HT1080 (cell line): ENCODE data around the gene JAML. TPM values are rescaled to one million over a fixed set of nuclear protein-coding genes. Genes with fewer than 3 reads are reported as not detected.

Experiments used
- DNase-seq: peaks from one replicate; pipeline ENCODE4 v3.0.0-alpha.2; 2015; ENCODE audit warnings: low read depth
- total RNA-seq: library from RNA; depleted of rRNA; stranded (reverse); fragments of >200 nt; shearing (Covaris generic); gene quantifications from 2 replicates; pipeline ENCODE4 v1.2.3, GENCODE V29; 2014

The JAML gene
- total RNA-seq, 1 experiment from 2014 or later = not detected

DNA sequence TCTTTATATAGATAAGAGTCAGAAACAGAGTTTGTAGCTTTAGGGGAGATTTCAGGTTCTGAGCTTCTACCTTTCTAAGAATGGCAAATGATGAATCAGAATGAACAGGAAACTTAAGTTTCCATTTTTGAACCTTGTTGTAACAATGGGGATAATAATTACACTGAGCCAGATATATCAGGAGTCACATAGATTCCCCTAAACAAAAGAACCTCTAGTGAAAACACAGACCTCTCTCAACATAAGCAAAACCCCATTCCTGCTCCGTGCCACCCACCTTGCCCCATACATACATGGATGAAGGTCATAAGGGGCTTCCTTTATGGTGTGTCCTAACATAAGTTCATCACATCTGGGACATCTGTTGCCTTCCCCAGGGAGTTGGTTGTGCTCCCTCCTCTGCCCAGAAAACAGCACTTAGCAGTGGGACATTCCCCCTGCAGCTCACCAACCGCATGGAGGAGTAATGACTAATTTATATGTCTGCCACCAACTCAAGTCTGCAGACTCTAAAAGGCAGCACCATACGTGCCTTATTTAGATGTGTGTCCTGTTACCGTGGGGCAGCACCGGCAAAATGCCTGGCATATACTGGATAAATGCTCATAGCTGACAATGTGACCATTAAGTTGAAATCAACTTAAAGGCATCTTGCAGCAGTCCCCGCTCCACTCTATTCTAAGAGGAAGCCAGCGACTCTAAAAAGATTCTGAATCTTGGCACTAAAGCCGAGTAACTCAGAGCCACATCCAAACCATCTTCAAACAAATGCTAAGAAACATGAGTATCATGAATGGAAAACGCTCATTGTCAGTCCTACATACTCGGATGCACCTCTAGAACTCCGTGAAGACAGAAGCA lies 8.0 kb downstream of the JAML start:
- DNase-seq = no peak

DNA sequence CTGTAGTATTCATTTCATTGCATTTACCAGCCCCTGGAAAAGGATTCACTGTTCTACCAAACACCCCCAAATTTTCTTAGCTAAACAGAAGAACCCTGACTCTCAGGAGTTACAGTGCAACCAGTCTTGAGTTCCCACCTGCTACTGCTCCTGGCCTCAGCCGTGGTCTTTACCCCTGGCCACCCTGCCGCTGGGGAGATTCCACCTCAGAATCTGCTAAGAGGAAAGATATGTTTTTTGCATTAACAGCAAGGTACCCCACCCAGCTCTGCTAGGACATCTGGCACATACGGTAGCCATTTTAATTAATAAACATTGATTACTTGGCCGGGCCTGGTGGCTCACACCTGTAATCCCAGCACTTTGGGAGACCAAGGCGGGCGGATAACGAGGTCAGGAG lies 9.0 kb downstream of the JAML start:
- DNase-seq = no peak

DNA sequence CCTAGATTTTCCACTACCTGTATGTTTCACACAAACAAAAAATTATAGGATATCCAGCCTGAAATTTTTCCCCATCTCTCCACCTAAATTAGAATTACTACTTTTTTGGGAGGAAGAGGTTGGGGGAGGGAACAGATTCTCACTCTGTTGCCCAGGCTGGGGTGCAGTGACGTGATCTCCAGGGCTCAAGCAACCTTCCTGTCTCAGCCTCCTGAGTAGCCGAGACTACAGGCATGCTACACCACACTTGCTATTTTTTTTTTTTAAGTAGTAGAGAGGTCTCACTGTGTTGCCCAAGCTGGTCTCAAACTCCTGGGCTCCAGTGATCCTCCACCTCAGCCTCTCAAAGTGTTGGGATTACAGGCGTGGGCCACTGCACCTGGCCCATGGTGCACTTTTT lies 9.5 kb downstream of the JAML start:
- DNase-seq = no peak

DNA sequence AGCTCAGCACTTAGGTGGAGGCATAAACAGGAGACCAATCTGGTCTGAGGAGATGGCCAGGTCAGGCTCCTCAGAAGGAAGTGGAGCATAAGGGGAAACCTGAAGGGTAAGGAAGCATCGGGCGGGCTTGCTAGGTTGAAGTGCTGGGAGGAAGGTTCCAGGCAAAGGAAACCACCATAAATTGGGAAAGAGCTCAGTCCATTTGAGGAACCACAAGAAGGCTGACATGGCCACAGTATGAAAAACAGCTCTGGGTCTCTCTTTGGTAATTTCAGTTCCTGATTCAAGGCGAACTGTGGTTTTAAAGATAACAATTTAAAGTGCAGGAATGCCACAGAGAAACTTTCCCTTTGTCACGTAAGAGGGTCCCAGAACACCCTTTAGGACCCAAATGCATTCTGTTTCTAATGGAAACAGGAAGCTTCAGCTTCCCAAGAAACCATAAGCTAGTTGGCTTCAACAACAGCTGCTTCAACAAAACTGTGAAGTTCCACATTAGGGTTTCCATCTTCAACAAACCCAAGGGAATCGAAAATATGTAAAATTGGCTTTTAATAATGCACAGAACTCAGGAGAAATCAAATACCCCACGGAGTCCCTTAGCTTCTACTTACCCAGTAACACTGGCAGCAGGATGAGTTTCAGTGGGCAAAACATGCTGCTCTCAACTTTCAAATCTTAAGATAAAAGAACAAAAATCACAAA lies 10.4 kb downstream of the JAML start:
- no peak for DNase-seq

DNA sequence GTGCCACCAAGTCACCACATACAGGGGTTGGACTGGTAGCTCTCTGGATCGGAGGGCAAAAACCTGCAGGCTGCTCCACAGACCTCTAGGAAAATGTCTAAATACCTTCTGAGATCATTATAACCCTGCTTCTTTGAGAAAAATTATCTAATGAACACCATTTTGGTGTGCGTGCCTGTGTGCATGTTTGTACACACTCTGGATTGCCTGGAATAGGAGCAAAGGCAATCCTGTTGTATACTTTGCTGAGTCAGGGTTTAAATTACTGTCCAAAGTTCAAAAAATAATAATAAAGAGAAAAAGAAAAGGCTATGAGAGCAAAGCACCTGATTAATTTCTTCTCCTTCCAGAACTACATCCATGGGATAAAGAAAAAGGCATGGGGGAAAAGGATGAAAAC lies 11.0 kb downstream of the JAML start:
- no peak for DNase-seq

DNA sequence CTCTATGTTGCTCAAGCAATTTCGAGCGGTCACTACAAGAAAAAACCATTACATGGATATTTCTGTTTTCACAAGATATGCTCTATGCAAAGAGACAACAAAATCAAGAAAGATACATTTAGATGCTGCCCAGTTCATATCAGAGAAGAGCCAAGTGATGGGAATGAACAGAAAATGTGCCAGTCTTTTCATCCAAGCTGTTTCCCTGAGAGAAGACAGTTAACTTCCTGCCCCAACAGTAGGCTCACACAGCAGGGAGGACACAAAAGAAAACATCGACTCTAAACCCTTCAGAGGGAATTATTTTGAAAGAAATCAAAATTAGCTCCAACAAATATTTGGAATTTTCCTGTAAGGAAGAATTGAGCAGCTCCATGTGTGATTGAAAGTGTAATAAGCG lies 11.6 kb downstream of the JAML start:
- DNase-seq = no peak

DNA sequence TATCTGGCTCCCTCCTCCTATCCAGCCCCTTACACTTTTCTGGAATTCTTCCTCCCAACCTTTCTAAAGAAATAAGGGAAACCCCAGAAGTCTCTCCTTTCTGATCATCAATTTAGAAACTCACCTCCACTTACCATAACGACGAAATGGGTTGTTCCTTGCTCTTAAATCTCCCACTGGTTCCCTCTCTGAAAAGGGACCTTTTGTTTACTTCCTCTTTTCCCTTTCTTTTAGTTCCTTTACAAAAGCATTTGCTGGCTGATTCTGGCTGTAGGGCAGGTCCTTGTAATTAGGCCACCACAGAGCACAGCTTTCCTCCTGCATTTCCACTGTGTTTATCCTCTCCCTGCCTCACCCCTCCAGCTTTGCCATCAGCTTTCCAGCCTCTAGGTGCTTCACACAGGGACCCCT lies 12.0 kb downstream of the JAML start:
- no peak for DNase-seq

DNA sequence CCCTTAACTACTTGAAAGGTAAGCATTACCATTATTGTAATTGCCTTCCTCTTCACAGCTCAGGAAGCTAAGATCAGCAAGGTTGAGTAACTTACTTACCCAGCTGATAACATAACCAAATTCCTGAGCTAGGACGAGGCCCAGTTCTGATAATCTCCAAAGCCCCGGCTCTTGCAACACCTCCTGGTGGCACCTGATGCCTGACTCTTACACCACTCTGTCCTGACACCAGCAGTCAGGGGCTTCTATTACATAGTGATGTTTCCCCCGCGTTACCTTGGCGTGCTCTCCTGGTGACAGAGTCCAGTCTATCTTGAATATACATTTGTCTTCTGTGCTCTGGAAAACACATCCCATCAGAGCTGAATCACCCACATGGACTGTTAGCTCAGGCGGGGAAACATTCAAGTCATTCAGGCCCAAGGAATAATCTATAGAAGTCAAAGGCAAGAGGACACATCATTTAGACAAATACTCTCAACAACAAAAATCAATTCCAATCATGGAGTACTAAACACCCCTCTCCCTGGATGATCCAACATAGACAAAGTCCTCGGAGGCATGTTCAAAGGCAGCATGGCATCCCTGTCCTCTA lies 12.6 kb downstream of the JAML start:
- no peak for DNase-seq

DNA sequence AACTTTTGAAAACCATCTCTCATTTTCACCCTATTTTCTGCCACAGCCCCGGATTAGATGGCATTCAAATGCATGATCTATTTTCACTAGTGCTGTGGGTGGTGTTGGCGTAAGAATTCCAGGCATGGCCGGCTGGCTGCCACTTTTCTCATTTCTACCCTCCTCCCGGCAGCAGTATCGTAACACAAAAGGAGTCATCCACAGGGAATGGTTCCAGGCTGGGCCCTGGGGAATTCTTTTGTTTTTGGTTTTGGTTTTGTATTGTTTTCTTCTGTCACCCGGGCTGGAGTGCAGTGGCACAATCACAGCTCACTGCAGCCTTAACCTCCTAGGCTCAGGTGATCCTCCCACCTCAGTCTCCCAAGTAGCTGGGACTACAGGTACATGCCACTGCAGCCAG lies 13.8 kb downstream of the JAML start:
- DNase-seq = no peak

DNA sequence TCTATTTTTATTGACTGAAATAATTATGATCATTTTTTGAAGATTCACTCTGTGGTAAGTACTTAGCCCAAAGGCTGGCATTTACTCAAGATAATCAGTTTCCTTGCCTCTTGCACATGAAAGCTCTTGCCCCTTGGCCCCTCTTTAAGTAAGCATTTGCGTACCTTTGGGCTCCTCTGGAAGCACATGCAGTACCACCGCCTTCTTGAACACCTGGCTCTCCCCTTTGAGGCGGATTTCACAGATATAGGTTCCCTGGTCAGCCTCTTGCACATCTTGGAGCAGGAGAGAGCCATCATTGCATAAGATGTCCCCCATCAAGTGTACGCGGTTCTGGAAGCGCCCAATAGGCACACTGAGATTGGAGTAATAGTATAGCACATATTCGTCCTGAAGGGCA lies 14.5 kb downstream of the JAML start:
- DNase-seq = no peak

DNA sequence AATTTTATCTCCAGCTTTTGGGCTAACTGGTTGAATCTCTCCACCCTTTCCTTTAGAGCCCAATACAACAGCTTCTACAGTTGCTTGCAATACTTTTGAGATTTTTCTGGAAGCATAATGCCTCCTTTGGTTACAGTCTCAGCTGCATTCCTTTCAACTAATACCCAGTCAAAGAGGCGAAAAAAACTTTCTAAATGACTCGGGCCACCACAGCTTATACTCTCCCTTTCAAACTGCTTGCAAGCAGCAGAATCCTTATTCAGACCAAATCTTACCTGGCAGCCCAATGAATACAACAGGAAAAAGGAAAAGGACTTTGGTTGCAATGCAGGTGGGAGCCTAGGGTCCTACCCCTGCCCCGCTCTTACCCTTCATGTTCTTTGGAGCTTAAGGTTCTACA lies 15.8 kb downstream of the JAML start:
- no peak for DNase-seq

DNA sequence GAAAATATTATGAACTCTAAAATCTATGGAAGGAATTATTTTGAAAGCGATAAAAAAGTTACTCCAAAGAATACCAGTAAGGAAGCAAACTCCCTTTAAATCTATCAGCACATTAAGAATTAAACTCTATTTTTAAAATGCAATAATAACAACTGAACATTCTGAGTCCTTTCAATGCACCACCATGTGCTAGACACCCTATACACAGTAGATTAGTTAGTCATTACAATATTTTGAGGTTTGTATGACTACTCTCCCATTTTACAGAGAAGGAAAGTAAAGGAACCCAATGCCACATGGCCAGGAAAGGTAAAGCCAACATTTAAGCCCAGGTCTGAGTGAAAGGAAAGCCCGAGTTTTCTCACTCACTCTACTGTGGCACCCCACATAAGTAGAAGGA lies 17.7 kb downstream of the JAML start:
- DNase-seq = no peak

DNA sequence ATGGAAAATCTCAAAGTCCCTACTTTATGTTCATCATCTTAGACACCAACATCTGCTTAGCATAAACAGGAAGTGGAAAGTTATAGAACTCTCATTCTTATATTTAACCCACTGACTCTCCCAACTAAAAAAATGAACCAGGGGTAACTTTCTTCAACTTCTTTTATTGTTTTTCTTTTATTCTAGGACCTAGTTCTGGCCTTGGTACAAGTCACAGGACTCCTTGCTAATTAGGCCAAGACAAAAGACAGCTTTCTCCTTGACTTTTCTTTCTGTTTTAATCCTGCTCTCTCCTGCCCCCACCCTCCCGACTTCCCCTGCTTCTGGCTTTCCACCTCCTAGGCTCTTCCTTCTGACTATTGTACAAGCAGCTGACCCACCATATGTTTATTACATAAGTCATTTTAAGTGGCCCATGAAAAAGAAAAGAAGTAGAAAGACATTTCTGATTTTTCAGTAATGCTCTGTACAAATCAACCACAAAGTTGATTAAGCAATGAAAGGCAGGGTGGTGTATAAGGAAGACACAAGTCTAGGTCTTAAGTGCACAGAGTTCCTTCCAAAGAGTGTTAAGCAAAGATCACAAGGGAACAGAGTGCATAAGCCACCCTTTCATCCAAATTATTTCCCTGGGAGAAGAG lies 18.3 kb downstream of the JAML start:
- no peak for DNase-seq

DNA sequence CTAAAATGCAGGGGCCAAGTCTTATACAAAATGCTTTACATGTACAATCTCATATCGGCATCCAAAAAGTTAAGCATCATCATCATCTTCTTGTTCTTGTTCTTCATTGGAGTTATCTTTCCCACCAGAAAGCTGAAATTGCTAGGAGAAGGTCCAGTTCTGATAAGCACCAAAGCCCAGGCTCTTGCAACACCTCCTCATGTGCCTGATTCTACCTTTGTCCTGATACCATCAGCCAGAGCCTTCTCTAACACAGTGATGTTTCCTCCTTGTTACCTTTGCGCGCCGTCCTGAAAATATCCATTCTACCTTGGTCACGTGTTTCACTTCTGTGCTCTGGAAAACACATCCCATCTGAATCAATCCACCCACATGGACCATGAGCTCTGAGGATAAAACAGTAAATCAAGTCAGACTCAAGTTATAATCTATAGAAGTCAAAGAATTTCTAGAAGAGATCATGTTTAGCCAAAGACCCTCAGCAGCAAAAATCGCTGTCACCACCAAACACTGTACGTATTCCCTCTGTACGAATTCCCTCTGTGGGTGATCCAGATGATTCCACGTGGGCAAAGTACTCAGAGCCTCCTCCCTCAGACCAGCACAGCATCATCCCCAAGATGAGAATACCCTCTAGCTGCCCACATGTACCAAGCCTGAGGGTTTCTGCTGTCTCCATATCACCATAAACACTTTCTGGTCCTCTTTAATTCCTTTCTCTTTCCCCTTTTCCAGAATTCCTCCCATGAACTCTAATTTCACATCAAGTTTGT lies 19.0 kb downstream of the JAML start:
- DNase-seq = no peak

DNA sequence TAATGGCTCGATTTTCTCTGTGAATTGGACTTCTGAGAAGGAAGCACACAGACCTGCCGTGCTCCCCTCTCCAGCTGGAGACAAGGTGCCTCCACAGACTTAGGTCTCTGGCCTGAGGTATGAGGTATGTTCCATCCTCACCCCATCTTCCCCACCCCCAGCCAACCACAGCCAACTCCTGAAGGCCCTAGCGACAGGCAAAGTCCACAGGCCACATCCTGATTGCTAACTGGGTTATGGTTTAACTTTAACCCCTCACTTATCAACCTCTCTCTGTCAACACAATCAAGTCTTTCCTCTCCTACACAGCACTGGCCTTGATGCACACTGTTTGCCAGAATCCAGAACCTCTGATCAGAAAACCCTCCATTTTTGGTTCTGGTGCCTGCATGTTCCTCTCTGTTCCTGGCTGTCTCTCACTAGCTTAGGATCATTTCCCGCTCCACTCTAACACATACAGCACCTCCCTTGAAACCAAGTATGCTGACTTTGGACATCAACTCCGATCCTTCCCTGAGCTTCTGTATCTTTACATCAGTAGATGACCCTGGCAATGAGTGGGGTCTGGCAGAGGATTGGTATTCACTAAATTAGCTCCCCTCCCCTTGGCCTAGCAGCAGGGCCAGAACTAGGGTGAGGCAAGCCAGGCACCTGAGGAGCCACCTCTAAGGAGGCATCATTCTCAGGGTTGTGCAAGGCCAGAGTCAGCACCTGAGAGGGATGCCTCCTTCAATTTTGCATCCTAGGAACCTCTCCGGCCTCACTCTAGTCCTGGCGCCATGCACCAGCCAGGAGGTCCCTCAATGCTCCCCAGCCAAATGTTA lies 22.0 kb downstream of the JAML start:
- no peak for DNase-seq

DNA sequence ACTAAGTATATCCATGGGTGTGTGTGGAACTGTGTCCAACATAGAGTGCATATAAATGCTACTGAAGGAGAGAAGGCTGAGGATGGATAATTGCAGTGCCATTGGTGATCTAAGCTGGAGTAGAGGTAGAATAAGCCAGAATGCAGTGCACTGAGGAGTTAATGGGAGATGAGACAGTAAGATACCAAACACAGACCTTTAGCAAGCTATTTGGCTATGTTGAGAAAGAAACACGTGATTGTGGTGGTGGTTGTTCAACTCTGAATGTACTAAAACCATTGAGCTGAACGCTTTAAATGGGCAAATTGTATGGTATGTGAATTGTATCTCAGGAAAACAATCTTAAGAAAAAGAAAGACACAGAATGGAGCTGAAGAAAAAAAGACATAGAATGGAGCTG lies 22.8 kb downstream of the JAML start:
- no peak for DNase-seq

DNA sequence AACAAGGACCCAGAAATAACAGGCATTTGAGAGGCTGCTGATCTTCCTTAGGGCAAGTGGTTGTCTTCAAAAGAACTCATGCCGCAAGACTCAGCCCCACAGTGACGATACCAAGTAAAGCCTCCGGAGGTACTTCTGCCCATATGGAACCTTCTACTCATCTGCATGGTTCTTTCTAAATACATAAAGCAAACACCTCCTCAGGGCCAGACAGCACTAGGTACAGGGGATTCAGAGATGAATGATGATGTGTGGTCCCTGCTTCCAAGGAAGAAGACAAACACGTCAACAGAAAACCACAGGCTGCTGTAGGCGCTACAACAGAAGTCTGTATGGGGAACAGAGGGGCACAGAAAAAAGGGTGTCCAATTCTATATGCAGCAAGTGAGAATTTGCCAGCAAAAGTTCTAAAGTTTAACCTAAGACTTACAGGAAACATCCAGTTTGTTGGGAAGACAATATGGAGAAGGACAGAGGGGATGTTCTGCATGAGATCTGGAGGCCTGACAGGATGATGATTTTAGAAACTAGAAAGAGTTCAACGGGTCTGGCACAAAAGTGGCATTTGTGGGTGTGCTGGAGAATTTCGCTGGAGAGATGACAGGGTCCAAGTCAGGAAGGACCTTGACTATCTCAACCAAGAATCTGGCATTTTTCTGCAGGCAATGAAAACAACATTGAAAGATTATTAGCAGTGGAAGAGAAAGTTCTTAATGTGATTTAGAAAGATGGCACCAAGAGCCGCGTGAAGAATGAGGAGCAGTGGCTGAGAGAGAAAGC lies 23.7 kb downstream of the JAML start:
- DNase-seq = no peak

DNA sequence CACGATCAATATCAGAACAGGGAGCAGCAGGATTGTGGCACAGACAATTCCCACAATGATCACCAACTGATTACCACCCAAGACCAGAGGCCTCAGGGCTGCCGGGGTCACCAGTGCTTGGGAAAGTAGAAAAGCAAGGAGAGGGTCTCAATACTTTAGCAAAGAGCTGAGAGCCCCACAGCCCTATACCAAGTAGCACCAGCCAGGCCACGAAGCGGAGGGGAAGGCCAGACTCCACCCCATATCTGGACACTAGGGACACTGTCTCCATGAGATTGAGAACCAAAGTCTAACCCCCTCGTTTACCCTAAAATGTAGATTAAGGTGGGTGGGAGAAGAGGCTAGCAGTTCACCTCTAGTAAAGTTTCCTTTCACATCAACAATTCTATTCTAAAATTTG lies 24.3 kb downstream of the JAML start:
- no peak for DNase-seq

DNA sequence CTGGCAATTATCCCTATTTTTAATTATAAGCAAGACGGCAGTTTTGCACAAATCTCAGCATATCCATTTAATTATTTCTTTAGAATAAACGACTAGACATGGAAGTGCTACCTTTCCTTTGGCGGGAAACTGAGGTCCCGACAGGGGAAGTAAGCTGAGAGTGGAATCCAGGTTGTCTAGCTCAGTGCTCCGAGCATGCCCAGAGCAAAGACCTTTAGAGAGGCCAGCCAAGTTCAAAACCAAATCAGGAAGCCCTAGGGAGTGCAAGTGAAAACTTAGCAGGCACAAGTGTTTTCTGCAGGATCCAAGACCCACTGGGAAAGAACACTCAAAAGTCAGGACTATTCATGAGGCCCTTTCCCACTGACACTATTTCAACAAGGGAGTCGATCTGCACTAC lies 25.7 kb downstream of the JAML start:
- DNase-seq = no peak

DNA sequence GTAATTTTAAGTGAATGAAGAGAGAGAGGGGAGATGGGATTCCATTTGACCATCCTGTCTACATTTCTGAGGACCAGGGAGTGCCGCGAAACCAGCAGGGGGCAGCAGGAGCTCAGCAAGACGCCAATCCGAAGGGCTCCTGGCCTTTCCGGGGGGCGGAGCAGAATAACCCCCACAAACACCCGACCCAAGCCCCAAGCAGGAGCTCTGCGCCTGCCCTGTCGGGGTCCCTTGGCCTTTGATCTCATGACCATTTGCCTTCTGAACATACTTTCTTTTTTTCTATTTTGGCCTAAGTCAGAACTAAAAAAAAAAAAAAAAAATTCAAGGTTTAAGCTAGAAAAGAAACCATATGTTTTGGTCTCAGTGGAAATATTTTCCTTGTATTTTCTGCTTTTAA lies 26.4 kb downstream of the JAML start:
- DNase-seq = peak; percentile 49
